Neural progenitor cell (in vitro differentiated cells): ENCODE results near the gene RNF40.

Experiments used
- EZH2 ChIP-seq: fragments of 200-600 bp; sonication (generic); IDR thresholded peaks from 2 replicates; pipeline ENCODE4 v1.6.1; 2017; ENCODE audit warnings: antibody characterized with exemption, mild to moderate bottlenecking, moderate library complexity
- TF ChIP-seq, protein P1 (sequence below): fragments of 200-600 bp; sonication (generic); IDR thresholded peaks from 2 replicates; pipeline ENCODE4 v1.5.1; 2017; ENCODE audit warnings: antibody characterized with exemption, mild to moderate bottlenecking

DNA sequence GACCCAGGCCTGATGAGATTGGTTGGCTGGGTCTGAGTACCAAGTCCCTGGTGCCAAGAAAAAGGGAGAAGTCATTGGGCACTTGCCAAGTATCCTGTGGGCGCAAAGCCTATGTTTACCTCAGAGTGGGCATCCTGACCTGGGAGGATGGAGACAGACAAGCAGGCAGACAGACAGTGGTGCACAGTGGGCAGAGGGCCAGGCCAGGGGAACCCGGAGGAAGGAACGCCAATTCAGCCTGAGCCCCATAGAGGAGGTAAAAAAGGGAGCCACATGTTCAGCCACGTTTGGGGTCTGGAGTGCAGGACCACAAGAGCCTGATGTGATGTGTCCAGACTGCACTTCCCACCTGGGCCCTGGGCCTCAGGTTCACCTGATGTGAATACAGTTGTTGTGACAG is 8.5 kb upstream of the RNF40 start:
- no peak for TF ChIP-seq EZH2
- TF ChIP-seq, protein P1, sequence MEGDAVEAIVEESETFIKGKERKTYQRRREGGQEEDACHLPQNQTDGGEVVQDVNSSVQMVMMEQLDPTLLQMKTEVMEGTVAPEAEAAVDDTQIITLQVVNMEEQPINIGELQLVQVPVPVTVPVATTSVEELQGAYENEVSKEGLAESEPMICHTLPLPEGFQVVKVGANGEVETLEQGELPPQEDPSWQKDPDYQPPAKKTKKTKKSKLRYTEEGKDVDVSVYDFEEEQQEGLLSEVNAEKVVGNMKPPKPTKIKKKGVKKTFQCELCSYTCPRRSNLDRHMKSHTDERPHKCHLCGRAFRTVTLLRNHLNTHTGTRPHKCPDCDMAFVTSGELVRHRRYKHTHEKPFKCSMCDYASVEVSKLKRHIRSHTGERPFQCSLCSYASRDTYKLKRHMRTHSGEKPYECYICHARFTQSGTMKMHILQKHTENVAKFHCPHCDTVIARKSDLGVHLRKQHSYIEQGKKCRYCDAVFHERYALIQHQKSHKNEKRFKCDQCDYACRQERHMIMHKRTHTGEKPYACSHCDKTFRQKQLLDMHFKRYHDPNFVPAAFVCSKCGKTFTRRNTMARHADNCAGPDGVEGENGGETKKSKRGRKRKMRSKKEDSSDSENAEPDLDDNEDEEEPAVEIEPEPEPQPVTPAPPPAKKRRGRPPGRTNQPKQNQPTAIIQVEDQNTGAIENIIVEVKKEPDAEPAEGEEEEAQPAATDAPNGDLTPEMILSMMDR, result no peak
